PFSK-1 (cell line): ENCODE measurements around the gene ITGAE.
A peak's percentile ranks its signal among the peaks of the same experiment; 100 is the strongest.

Experiments used
- FOXP2 ChIP-seq: optimal IDR thresholded peaks from 2 replicates; pipeline ENCODE3; 2011; ENCODE audit warnings: borderline replicate concordance, control low read depth, inconsistent platforms; ENCODE audit not compliant: insufficient read depth; ENCODE audit errors: extremely low read length, extremely low read depth
- POLR2AphosphoS5 ChIP-seq: IDR thresholded peaks from 2 replicates; pipeline ENCODE4 v1.6.1; 2012; ENCODE audit warnings: low read depth, mild to moderate bottlenecking, control low read depth, low read length, moderate library complexity
- REST ChIP-seq, 2 experiments: IDR thresholded peaks; 2 replicates each; pipeline versions ENCODE4 v1.6.1 to v1.8.0; 2011 to 2012; ENCODE audit warnings: low read depth in 2 of 2, low read length in 2 of 2, control low read depth in 1 of 2, inconsistent platforms in 1 of 2, mild to moderate bottlenecking in 1 of 2, moderate library complexity in 1 of 2; ENCODE audit not compliant: insufficient read depth in 1 of 2
- SIN3A ChIP-seq: IDR thresholded peaks from 2 replicates; pipeline ENCODE4 v1.6.1; 2012; ENCODE audit warnings: mild to moderate bottlenecking, low read length, moderate library complexity, borderline replicate concordance; ENCODE audit not compliant: insufficient read depth
- TAF1 ChIP-seq: IDR thresholded peaks from 2 replicates; pipeline ENCODE4 v1.6.1; 2012; ENCODE audit warnings: low read length, control low read depth, borderline replicate concordance; ENCODE audit not compliant: insufficient read depth

ITGAE gene

GRCh38 chr17:3668279-3669084 lies 132.5 kb downstream of the ITGAE start, which contains the start of the genes EMC6 and TAX1BP3:
Gene EMC6 (plus strand): TSS chr17:3668812. CDS start chr17:3669147, 335 bp downstream.
Gene TAX1BP3 (minus strand): TSS chr17:3668578. CDS start chr17:3668526, 52 bp downstream.
- peak; percentile 39 to 60; a peak in 2 of 4 replicates for TF ChIP-seq REST (IDR thresholded peaks at IDR 0.05; ENCODE audit: insufficient read depth in 1 of 2, low read depth in 2 of 2, low read length in 2 of 2)
- no peak for TF ChIP-seq SIN3A
- TF ChIP-seq POLR2AphosphoS5: peak; percentile 91
- peak; percentile 62 for TF ChIP-seq FOXP2
- TF ChIP-seq TAF1: peak; percentile 99

- TF ChIP-seq REST (IDR thresholded peaks at IDR 0.05; ENCODE audit: insufficient read depth in 1 of 2, low read depth in 2 of 2, low read length in 2 of 2) (peak in 1 of 2 experiments; percentile 10; a peak in 1 of 4 replicates), POLR2AphosphoS5 (peak; percentile 73), SIN3A (peak; percentile 64; the same call in 1 of the 2 replicates), TAF1 (no peak), FOXP2 (no peak)
These were observed 133.4 kb downstream of the ITGAE start for GRCh38 chr17:3667366-3668278.

GRCh38 chr17:3666516-3666915 lies 134.5 kb downstream of the ITGAE start:
- TF ChIP-seq POLR2AphosphoS5 (no peak), TAF1 (no peak), SIN3A (no peak), REST (IDR thresholded peaks at IDR 0.05; ENCODE audit: insufficient read depth in 1 of 2, low read depth in 2 of 2, low read length in 2 of 2) (no peak), FOXP2 (no peak)

GRCh38 chr17:3665834-3666233 lies 135.2 kb downstream of the ITGAE start:
- no peak for TF ChIP-seq FOXP2
